ENCODE data around the gene SET.
A peak's percentile ranks its signal among the peaks of the same experiment; 100 is the strongest.
"Not testable (repeated sequence)": the region's sequence is repeated elsewhere in the genome, so short reads cannot be mapped to it uniquely, and the experiment has no call there.

SET gene

DNA sequence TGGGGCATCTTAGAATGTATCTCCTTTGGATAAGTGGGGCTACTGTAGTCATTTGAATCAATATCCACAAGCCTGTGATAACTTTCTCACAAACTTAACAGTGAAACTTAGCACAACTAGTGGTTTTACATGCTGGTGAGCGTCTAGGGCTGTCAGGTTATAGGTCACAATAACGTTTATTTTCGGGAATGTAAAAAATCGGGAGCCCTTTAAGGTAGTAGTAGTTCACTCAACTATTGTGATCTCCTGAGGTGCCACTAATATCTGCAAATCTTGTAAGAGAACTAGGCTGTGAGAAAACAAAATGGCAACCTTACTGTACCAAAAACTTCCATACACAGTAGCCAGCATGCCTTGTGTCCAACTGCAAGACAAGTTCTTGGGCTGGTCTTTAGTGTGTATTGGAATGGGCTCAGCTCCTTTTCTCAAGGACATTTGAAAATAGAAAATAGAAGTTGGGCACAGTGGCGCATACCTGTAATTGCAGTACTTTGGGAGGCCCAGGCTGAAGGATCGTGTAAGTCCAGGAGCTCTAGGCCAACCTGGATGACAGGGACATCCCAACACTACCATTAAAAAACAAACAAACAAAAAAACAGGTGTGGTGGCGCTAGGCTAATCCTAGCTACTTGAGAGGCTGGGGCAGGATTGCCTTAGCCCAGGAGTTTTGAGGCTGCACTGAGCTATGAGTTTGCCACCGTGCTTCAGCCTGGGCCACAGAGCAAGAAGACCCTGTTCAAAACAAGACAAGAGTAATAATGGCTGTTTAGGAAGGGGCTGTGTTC is 8.1 kb downstream of the SET start:
- Histone ChIP-seq H3K9me3 (no peaks in the 10 kb centered on the region), H3K27ac (no peak overlapping the region), H3K4me1 (ENCODE audit: control insufficient read depth in 1 of 2, insufficient read depth in 1 of 2, low read depth in 1 of 2, low read length in 1 of 2) (peaks cover 2% of the 10 kb centered on the region in 2 experiments), H3K27me3 (peaks cover 2% of the 10 kb centered on the region), H3K4me3 (ENCODE audit: low read depth in 1 of 2, low read length in 1 of 2) (no peak overlapping the region), H3K36me3 (peaks cover 41% of the 10 kb centered on the region)
- TF ChIP-seq, protein P1, sequence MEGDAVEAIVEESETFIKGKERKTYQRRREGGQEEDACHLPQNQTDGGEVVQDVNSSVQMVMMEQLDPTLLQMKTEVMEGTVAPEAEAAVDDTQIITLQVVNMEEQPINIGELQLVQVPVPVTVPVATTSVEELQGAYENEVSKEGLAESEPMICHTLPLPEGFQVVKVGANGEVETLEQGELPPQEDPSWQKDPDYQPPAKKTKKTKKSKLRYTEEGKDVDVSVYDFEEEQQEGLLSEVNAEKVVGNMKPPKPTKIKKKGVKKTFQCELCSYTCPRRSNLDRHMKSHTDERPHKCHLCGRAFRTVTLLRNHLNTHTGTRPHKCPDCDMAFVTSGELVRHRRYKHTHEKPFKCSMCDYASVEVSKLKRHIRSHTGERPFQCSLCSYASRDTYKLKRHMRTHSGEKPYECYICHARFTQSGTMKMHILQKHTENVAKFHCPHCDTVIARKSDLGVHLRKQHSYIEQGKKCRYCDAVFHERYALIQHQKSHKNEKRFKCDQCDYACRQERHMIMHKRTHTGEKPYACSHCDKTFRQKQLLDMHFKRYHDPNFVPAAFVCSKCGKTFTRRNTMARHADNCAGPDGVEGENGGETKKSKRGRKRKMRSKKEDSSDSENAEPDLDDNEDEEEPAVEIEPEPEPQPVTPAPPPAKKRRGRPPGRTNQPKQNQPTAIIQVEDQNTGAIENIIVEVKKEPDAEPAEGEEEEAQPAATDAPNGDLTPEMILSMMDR (IDR thresholded peaks at IDR 0.05): no peak

DNA sequence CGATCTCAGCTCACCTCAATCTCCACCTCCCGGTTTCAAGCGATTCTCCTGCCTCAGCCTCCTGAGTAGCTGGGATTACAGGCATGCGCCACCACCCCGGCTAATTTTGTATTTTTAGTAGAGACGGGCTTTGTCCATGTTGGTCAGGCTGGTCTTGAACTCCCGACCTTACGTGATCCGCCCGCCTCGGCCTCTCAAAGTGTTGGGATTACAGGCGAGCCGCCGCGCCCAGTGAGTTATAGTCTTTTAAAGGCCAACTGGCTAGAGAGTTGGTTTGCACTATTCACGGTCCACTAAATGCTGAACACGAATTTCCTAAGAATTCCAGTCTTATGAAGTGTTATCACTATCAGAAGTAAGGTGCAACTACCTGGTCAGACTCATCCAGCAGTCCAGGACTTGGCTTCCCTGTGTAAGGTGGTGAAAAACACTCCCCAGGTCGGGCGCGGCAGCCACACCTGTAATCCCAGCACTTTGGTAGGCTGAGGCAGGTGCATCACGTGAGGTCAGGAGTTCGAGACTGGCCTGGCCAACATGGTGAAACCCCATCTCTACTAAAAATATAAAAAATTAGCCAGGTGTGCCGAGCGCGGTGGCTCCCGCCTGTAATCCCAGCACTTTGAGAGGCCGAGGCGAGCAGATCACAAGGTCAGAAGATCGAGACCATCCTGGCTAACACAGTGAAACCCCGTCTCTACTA is 10.2 kb downstream of the SET start:
- not testable (repeated sequence) for H3K4me3 ChIP-seq (ENCODE audit: low read depth in 1 of 2, low read length in 1 of 2); H3K27ac ChIP-seq; H3K9me3 ChIP-seq
- Histone ChIP-seq H3K4me1 (ENCODE audit: control insufficient read depth in 1 of 2, insufficient read depth in 1 of 2, low read depth in 1 of 2, low read length in 1 of 2) (peaks cover 11 to 20% of the 10 kb centered on the region in 2 experiments), H3K36me3 (peaks cover 21% of the 10 kb centered on the region), H3K27me3 (peaks cover 20% of the 10 kb centered on the region)

DNA sequence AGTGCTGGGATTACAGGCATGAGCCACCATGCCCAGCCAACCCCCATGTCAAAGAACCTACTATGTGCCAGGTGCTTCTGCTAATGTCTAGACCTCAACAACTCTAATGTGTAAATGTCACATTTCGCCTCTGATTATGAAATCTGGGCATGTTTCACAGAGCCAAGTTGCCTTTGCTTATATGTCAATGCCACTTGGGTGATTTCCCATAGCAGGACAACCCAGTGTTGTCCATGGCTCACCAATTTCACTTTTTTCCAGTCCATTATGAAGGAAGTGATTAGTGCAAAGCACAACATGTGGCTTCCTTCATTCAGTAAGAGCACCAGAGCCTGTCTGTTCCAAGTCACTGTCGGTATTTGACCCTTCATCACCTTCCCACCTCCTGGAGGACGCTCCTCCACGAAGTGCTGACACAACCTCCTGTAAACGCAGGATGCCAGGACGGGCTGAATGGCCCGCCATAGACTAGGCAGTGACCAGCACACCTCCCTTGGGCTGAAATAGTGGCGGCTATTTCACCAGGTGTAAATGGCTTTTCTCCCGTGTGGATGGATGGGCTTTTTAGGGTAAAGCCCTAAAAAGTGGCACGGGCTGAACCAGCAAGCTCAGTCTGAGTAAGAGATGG is 12.3 kb downstream of the SET start:
- Histone ChIP-seq H3K27ac (no peak overlapping the region), H3K27me3 (peaks cover 20% of the 10 kb centered on the region), H3K4me1 (ENCODE audit: control insufficient read depth in 1 of 2, insufficient read depth in 1 of 2, low read depth in 1 of 2, low read length in 1 of 2) (peaks cover 11 to 20% of the 10 kb centered on the region in 2 experiments), H3K9me3 (no peaks in the 10 kb centered on the region), H3K4me3 (ENCODE audit: low read depth in 1 of 2, low read length in 1 of 2) (no peak overlapping the region), H3K36me3 (peaks cover 6% of the 10 kb centered on the region)
- TF ChIP-seq, protein P1 (IDR thresholded peaks at IDR 0.05): no peak

DNA sequence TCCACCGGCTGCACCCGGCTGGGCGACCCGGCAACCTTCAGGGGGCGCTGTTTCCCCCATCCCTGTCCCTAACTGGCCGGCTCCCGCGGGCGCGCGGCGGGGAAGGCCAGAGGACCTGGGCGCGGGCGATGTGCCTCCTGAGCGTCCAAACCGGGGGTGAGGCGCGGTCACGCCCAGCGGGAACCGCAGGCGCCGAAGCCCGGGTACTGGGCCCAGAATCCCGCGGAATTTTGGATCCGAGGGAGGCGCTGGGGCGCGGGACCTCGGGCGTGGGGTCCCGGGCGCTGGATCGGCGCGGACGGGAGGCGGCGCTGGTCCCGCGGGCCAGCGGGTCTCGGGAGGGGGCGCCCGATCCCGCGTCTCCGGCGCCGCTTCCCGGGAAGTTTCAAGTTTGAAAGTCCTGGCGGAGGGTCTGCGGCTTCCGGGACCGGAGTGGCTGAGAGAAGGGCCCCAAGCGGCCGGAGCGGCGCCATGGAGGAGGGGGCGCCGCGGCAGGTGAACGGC is 13.5 kb downstream of the SET start, which contains the start of gene PKN3:
Gene PKN3 (plus strand): TSS at position 59 of the 504 bp plus-strand sequence. CDS start 413 bp downstream, at position 472.
- peak within 1 kb of the TSS; percentile 56 for H3K27ac ChIP-seq
- H3K27me3 ChIP-seq: peaks cover 20% of the 10 kb centered on the region
- TF ChIP-seq, protein P1 (IDR thresholded peaks at IDR 0.05): peak; percentile 78
- no peaks in the 10 kb centered on the region for H3K9me3 ChIP-seq
- H3K36me3 ChIP-seq: no peaks in the 10 kb centered on the region
- peaks cover 11 to 20% of the 10 kb centered on the region in 2 experiments for H3K4me1 ChIP-seq (ENCODE audit: control insufficient read depth in 1 of 2, insufficient read depth in 1 of 2, low read depth in 1 of 2, low read length in 1 of 2)
- H3K4me3 ChIP-seq (ENCODE audit: low read depth in 1 of 2, low read length in 1 of 2): peak within 1 kb of the TSS; percentile 64 to 92

DNA sequence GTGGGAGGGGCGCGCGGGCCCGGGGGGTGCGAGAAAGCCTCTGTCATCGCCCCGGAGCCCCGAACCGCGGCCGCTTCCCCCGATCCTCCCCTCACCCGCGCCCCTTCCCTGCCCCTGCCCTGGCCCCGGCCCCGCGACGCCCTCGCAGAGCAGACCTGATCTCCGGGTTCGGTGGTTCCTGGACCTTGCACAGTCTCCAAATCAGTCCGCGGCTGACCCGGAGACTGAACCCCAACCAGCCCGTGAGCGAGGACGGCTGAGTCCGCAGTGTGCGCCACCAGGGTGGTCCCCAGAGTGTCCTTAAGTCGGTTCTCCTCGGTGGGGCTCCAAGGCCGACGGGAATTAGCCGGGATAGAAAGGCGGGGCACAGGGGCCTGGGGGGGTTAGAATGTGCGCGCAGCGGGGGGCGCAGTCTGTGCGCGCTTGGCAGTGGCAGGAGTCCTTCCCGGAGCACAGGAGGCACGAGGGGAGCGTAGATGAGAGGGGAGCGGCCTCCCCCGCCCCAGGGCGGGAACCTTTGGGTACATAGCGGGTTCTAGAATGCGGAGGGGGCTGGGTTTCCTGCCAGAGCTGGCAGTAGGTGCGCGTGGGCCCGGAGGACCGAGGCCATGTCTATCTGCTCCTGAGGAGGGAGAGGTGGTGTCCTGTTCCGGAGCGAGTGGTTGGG is 14.1 kb downstream of the SET start:
- Histone ChIP-seq H3K27ac (peak overlapping the region; percentile 56), H3K36me3 (no peaks in the 10 kb centered on the region), H3K4me1 (ENCODE audit: control insufficient read depth in 1 of 2, insufficient read depth in 1 of 2, low read depth in 1 of 2, low read length in 1 of 2) (peaks cover 11 to 20% of the 10 kb centered on the region in 2 experiments), H3K27me3 (peaks cover 20% of the 10 kb centered on the region), H3K4me3 (ENCODE audit: low read depth in 1 of 2, low read length in 1 of 2) (peak overlapping the region; percentile 64 to 92), H3K9me3 (no peaks in the 10 kb centered on the region)
- TF ChIP-seq, protein P1 (IDR thresholded peaks at IDR 0.05): no peak
